ELF-1 (cell line): ENCODE data around the gene STK32B.

Experiments used
- DNase-seq: peaks from one replicate; pipeline ENCODE4 v3.0.0-alpha.2; 2016; ENCODE audit warnings: low read depth, low spot score

STK32B gene

GRCh38 chr4:5391492-5391891 lies 340.2 kb downstream of the STK32B start:
- no peak for DNase-seq

GRCh38 chr4:5393911-5394513 lies 342.7 kb downstream of the STK32B start:
- no peak for DNase-seq

- no peak for DNase-seq
Observed at GRCh38 chr4:5395781-5396180, 344.5 kb downstream of the STK32B start.

- DNase-seq = no peak
Observed at GRCh38 chr4:5398056-5398455, 346.8 kb downstream of the STK32B start.

GRCh38 chr4:5399124-5399523 lies 347.8 kb downstream of the STK32B start:
- no peak for DNase-seq

- DNase-seq = peak; percentile 70
Observed at GRCh38 chr4:5399790-5400421, 348.6 kb downstream of the STK32B start.

- no peak for DNase-seq
Observed at GRCh38 chr4:5403746-5404497, 352.6 kb downstream of the STK32B start.

- no peak for DNase-seq
Observed at GRCh38 chr4:5409237-5409636, 358.0 kb downstream of the STK32B start.

- no peak for DNase-seq
Observed at GRCh38 chr4:5409972-5410618, 358.8 kb downstream of the STK32B start.

- DNase-seq = no peak
Observed at GRCh38 chr4:5412296-5412695, 361.0 kb downstream of the STK32B start.

GRCh38 chr4:5412751-5413150 lies 361.5 kb downstream of the STK32B start:
- no peak for DNase-seq

GRCh38 chr4:5416637-5417036 lies 365.4 kb downstream of the STK32B start:
- no peak for DNase-seq

GRCh38 chr4:5420266-5420665 lies 369.0 kb downstream of the STK32B start:
- DNase-seq = no peak

- no peak for DNase-seq
Observed at GRCh38 chr4:5421416-5421815, 370.1 kb downstream of the STK32B start.

- no peak for DNase-seq
Observed at GRCh38 chr4:5422195-5422594, 370.9 kb downstream of the STK32B start.

GRCh38 chr4:5423670-5424069 lies 372.4 kb downstream of the STK32B start:
- DNase-seq = no peak

GRCh38 chr4:5424211-5424610 lies 372.9 kb downstream of the STK32B start:
- DNase-seq = no peak

- DNase-seq = no peak
Observed at GRCh38 chr4:5424901-5425300, 373.6 kb downstream of the STK32B start.

GRCh38 chr4:5429747-5430146 lies 378.5 kb downstream of the STK32B start:
- no peak for DNase-seq

GRCh38 chr4:5433196-5433595 lies 381.9 kb downstream of the STK32B start:
- no peak for DNase-seq

GRCh38 chr4:5435201-5435600 lies 383.9 kb downstream of the STK32B start:
- no peak for DNase-seq

GRCh38 chr4:5435823-5436222 lies 384.5 kb downstream of the STK32B start:
- no peak for DNase-seq
